Pons (tissue), 1 donor: ENCODE results near the gene TIMELESS.
"Not testable (repeated sequence)": the region's sequence is repeated elsewhere in the genome, so short reads cannot be mapped to it uniquely, and the experiment has no call there.

ENCODE experiments used
- DNase-seq: peaks from one replicate; pipeline ENCODE4 v3.0.0-alpha.2; 2016; ENCODE audit warnings: low spot score

Gene TIMELESS

DNA sequence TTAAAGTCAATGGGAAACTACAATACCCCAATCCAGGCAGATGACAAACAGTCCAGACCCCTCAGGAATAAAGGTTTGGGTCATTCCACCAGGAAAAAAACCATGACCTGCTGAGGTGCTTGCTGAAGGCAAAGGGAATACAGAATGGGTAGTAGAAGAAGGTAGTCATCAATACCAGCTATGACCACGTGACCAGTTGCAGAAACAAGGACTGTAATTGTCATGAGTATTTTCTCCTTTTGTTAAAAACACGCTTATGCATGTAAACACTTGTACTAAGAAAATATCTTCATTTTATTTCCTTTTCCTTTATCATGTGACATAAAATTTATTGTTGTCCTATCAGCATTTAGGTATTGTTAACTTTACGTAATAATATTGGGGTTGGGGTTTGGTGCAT lies 45.0 kb downstream of the TIMELESS start:
- not testable (repeated sequence) for DNase-seq

DNA sequence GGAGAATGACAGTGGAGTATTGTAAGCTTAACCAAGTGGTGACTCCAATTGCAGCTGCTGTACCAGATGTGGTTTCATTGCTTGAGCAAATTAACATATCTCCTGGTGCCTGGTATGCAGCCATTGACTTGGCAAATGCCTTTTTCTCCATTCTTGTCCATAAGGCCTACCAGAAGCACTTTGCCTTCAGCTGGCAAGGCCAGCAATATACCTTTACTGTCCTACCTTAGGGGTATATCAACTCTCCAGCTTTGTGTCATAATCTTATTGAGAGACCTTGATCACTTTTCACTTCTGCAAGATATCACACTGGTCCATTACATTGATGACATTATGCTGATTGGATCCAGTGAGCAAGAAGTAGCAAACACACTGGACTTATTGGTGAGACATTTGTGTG lies 47.6 kb downstream of the TIMELESS start:
- DNase-seq = not testable (repeated sequence)

DNA sequence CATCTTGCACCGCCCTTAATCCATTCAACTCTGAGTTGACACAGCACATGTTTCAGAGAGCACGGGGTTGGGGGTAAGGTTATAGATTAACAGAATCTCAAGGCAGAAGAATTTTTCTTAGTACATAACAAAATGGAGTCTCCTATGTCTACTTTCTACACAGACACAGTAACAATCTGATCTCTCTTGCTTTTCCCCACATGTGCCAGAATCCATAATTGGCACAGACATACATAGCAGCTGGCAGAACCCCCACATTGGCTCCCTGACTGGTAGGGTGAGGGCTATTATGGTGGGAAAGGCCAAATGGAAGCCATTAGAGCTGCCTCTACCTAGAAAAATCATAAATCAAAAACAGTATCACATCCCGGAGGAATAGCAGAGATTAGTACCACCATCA lies 48.1 kb downstream of the TIMELESS start:
- DNase-seq = not testable (repeated sequence)

DNA sequence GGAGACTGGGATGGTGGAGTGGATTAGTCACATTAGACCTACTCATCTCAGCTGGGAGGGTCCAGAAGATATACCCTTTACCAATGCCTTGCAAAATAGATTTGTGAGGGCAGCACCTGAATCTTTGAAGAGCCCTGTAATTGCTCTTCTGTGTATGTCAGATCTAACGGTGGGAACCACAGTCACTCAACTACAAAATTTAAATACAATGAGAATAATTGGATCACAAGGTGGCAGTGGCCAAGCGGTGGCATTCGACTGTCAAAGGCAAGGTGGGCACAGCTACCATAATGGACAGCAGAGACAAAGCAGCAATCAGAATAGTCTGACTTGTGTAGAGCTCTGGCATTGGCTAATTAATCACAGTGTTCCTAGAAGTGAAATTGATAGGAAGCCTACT lies 49.8 kb downstream of the TIMELESS start:
- DNase-seq = not testable (repeated sequence)

DNA sequence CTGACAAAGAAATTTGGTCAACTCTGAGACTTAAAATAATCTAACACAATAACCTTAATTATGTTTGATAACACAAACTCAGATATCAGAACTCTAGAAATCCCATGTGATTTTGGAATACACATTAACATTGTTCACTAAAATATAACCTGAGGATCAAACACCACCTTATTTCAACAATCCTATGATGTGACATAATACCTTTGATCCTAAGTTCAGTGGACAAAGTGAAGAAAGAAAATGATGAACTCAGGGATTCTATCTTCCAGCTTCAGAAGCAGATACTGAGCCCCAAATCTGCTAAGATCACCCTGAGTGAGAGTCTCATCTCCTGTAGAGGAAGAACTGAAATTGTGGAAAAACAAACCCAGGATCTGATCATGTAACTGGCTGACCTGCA lies 50.9 kb downstream of the TIMELESS start:
- DNase-seq = no peak

DNA sequence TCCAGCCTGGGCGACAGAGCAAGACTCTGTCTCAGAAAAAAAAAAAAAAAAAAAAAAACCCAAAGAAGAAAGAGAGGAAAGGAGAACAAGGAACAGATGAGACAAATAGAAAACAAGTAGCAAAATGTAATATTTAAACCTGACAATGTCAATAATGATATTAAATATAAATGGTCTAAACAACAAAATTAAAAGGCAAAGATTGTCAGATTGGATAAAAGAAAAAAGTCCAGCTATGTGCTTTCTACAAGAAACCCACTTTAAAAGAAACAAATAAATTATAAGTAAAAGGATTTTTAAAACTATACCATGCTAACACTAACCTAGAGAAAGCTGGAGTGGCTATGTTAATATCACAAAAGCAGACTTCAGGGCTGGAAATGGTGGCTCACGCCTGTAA lies 56.9 kb downstream of the TIMELESS start:
- no peak for DNase-seq

DNA sequence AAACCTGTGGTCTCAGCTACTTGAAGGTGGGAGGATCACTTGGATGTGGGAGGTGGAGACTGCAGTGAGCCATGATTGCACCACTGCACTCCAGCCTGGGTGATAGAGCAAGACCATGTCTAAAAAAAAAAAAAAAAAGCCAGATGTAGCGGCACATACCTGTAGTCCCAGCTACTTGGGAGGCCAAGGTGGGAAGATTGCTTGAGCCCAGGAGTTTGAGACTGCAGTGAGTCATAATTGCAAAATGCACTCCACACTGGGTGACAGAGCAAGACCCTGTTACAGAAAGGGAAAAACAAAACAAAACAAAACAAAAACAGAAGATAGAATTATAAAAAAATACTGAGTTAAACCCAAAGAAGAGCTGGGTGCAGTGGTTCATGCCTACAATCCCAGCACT lies 57.5 kb downstream of the TIMELESS start:
- no peak for DNase-seq

DNA sequence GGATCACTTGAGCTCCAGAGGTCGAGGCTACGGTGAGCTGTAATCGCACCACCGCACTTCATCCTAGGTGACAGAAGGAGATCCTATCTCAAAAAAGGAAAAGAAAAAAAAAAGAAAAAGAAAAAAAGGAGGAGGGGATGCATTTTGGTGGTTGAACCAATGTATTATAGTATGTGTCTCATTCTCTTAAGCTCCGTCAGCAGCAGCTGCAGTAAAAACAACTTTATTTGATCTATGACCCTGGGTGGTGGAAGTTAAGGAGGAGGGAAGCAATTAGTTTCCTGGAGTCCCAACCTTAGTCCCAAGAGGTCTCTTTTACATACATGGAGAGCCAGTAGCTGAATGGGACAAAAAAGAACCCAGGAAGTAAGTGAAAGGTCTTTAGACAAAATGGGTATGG lies 59.8 kb downstream of the TIMELESS start:
- no peak for DNase-seq

DNA sequence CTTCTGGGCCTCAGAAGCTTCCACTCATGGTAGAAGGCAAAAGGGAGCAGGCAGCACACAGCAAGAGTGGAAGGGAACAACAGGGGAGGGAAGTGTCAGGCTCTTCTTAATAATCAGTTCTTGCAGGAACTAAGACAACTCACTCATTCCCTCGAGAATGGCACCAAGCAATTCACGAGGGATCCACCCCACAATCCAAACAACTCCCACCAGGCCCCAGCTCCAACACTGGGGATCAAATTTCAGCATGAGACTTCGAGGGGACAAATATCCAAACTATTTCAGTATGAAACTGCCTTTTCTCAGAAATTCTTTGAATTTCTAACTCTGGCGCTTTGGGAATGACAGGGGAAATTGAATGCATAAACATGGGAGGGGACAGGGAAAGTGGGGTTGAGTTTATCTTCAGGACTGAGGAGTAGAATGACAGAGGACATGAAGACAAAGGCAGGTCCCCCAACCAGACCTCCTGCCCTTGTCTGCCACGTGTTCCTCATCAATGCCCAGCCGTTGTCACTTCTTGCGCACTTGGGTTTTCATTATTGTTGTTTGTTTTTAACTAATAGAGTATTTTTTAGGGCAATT lies 62.0 kb downstream of the TIMELESS start:
- DNase-seq = no peak

DNA sequence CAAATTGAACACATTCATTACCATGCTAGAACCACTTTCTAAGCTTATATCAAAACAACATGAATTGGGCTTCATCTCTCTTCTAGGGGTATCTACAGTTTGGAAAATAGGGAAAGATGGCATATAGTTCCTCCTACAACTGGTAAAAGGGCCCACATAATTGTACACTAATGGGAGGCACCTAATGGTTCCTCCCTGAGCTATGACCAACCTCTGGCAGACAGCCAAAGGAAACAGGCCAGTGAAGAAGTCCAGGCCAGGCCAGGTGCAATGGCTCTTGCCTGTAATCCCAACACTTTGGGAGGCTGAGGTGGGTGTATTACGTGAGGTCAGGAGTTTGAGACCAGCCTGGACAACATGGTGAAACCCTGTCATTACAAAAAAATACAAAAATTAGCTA lies 63.4 kb downstream of the TIMELESS start:
- no peak for DNase-seq

DNA sequence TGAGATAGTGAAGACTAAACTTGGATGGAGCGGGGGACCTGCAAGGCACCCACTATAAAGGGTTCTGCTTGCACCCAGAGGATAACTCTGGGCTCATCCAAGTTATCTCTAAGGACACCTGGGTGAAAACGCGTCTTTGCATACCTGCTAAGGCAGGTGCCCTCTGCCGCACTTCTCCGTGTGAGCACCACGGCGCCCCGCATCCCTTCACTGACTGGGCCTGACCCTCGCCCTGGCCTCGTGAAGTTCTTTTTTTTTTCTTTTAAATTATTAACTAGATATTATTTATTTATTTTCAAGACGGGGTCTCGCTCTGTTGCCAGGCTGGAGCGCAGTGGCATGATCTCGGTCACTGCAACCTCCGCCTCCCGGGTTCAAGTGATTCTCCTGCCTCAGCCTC lies 66.6 kb downstream of the TIMELESS start:
- no peak for DNase-seq

DNA sequence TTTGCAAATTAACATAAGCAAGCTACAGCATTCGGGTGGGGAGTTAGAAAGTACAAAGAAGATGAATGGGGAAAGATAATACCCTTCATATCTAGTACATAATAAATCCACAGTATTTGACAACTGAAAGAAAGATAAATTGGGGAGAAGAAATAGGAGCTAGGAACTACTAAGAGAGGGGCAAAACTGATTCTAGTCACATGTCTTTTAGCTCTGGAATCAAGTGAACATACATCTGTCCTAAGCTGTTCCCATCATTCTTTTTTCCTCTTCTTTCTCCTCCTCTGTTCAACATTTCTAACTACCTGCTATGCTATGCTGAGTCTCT lies 71.3 kb downstream of the TIMELESS start:
- DNase-seq = no peak

DNA sequence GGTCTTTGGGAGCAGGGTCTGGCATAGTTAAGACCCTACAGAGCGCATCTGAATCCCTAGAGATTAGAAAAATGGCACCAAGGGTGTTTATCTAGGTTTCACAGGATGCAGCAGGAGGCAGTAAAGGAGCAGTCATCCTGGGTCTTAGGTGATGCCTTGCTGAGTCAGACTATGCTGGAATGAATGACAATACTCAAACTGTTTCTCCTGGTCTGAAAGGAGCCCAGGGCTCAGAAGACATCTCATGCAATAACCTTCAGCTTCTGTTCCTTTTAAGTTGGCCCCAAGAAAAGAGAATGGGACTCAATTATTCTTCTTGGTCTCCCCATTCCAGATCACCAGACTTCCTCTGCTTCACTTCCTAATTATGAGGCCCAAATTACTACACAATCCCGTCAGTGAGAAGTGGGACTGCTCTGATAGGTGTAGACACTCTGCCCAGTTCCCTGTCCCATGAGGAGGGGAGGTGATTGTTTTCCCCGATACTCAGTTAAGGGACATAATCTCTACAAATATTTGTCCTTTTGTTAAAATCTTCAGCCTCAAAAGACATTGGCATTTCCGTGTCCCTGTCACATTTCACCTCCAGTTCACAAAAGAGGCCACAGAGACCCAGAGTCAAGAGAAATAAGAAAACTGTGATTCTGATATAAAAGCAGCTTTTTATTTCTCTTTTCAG lies 71.8 kb downstream of the TIMELESS start:
- DNase-seq = no peak

DNA sequence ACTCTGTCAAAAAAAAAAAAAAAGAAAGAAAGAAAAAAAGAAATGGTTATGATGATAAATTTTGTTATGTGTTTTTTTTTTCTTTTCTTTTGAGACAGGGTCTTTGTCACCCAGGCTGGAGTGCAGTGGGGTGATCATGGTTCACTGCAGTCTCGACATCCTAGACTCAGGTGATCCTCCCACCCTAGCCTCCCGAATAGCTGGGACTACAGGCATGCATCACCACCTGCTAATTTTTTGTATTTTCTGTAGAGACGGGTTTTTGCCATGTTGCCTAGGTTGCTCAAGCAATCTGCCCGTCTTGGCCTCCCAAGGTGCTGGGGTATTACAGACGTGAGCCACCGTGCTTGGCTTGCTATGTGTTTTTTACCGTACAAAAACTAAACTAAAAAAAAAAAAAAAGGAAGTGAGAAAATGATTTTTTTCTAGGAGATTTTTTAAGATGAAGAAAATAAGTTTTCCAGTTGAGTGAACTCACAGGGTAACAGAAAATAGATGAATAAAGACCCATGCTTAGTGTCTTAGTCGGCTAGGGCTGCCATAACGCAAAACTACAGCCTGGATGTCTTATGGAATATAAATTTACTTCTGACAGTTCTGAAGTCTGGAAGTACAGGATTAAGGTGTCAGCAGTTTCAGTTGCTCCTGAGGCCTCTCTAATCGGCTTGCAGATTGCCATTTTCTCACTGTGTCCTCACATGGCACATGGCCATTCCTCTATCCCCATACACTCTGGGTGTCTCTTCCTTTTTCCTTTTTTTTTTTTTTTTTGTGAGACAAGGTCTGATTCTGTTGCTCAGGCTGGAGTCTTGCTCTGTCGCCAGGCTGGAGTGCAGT lies 73.4 kb downstream of the TIMELESS start:
- no peak for DNase-seq

DNA sequence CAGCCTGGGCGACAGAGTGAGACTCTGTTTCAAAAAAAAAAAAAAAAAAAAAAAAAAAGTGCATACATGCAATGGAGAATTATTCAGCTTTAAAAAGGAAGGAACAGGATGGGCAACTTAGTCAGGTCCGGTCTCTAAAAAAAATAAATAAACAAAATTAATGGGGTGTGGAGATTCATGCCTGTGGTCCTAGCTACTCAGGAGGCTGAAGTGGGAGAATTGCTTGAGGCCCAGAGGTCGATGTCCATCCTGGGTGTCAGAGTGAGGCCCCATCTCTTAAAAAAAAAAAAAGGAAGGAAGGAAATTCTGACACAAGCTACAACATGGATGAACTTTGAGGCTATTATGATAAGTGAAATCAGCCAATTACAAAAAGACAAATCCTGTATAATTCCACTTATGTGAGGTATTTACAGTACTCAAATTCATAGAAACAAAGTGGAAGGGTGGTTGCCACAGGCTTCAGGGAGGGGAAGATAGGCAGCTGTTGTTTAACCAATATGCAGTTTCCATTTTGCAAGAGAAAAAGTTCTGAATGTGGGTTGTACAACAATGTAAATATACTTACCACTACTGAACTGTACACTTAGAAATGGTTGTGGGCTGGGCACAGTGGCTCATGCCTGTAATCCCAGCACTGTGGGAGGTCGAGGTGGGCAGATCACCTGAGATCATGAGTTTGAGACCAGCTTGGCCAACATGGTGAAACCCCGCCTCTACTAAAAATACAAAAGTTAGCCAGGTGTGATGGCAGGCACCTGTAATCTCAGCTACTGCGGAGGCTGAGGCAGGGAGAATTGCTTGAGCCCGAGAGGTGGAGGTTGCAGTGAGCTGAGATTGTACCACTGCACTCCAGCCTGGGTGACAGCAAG lies 74.3 kb downstream of the TIMELESS start:
- no peak for DNase-seq

DNA sequence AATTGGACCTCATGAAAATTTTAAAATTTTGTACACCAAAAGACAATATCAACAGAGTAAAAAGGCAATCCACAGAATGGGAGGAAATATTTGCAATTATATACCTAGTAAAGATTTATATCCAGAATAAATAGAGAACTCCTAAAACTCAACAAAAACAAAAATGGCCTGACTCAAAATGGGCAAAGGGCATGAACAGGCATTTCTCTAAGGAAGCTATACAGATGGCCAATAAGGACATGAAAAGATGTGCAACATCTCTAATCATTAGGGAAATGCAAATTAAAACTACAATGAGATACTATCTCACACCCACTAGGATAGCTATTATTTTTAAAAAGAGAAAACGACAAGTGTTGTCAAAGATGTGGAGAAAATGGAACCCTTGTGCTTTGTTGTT lies 75.7 kb downstream of the TIMELESS start:
- no peak for DNase-seq

DNA sequence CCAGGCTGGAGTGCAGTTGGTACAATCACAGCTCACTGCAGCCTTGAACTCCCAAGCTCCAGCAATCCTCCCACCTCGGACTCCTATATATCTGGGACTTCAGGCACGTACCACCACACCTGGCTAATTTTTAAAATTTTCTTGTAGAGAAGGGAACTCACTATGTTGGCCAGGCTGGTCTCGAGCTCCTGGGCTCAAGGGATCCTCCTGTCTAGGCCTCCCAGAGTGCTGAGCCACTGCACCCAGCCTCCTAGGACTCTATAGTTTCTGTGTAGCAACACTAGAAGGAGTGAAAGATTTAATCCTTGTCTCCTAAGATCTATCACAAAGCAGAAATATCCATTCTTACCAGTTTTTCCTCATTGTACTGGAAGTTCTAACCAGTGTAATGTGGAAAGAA lies 82.3 kb downstream of the TIMELESS start:
- no peak for DNase-seq
